Gastrocnemius medialis (tissue), 4 donors: Measurements from ENCODE around the gene MAP2K5. TPM values are rescaled to one million over a fixed set of nuclear protein-coding genes. Genes with fewer than 3 reads are reported as not detected.

ENCODE experiments used
- ATAC-seq, 2 donors: fragments of 150-250 bp; one replicate each; pipeline ENCODE4 v1.9.1; 2016
- DNase-seq, 2 donors: peaks; one replicate each; pipeline ENCODE4 v3.0.0-alpha.2; 2019
- H3K27ac ChIP-seq, 4 donors: fragments of 200-600 bp; sonication (generic); 1 replicate in 1 of 4; 2 replicates in 3 of 4; pipeline ENCODE4 v1.5.1; 2016 to 2018; ENCODE audit warnings: mild to moderate bottlenecking in 2 of 4, moderate library complexity in 1 of 4
- H3K27me3 ChIP-seq, 3 donors: fragments of 200-600 bp; sonication (generic) in 2 of 3; 1 replicate in 1 of 3; 2 replicates in 2 of 3; pipeline versions ENCODE4 v1.5.1 to v1.6.0; 2016 to 2019; ENCODE audit warnings: mild to moderate bottlenecking in 1 of 3, moderate library complexity in 1 of 3
- H3K36me3 ChIP-seq, 2 donors: fragments of 200-600 bp; sonication (generic) in 1 of 2; one replicate each; pipeline ENCODE4 v1.5.1; 2017 to 2018
- H3K4me1 ChIP-seq, 2 donors: fragments of 200-600 bp; sonication (generic) in 1 of 2; one replicate each; pipeline ENCODE4 v1.5.1; 2016 to 2017; ENCODE audit warnings: mild to moderate bottlenecking in 2 of 2
- H3K4me3 ChIP-seq, 4 donors: fragments of 200-600 bp; sonication (generic) in 3 of 4; 1 replicate in 1 of 4; 2 replicates in 3 of 4; pipeline ENCODE4 v1.5.1; 2016 to 2019; ENCODE audit warnings: mild to moderate bottlenecking in 2 of 4
- H3K9me3 ChIP-seq, 3 donors: fragments of 200-600 bp; sonication (generic) in 2 of 3; 1 replicate in 1 of 3; 2 replicates in 2 of 3; pipeline ENCODE4 v1.5.1; 2016 to 2019
- CTCF ChIP-seq, 5 experiments: fragments of 450-650 bp in 3 of 5; fragments of 200-600 bp in 2 of 5; sonication (generic) in 2 of 5; IDR thresholded peaks in 4 of 5; conservative IDR thresholded peaks in 1 of 5; 1 replicate in 4 of 5; 2 replicates in 1 of 5; pipeline ENCODE4 v1.5.1; 2016 to 2019; ENCODE audit warnings: antibody characterized with exemption in 5 of 5, mild to moderate bottlenecking in 3 of 5, moderate library complexity in 3 of 5
- POLR2A ChIP-seq, 2 donors: fragments of 450-650 bp; IDR thresholded peaks; one replicate each; pipeline ENCODE4 v1.6.1; 2017; ENCODE audit warnings: antibody characterized with exemption in 2 of 2, mild to moderate bottlenecking in 2 of 2, moderate library complexity in 2 of 2
- in situ Hi-C, 4 donors: fragments of 200-750 bp; cut with MboI; loops; one replicate each; pipeline versions ENCODE4 v1.15.0 to v1.8.0; 2017; ENCODE audit warnings: low sequenced_read_pairs in 4 of 4
- intact Hi-C: fragments of 100-400 bp; cut with DNase I; formaldehyde crosslinking; loops from one replicate; pipeline ENCODE4 v1.15.1; 2023; ENCODE audit warnings: low total_unique reads
- total RNA-seq, 4 donors: library from RNA; depleted of rRNA; stranded (reverse); fragments of >200 nt; gene quantifications; one replicate each; pipeline versions ENCODE4 v1.1.0 to v1.2.3, GENCODE V29; 2016

MAP2K5 gene
- total RNA-seq, 4 donors from 2014 or later: 5.9 to 6.8 (median 6.4) TPM

- H3K4me1 ChIP-seq: no peaks in the 10 kb centered on the region
- DNase-seq (no peak), ATAC-seq (no peak)
- H3K4me3 ChIP-seq: no peak overlapping the region
- no peaks in the 10 kb centered on the region for H3K9me3 ChIP-seq
- H3K27me3 ChIP-seq: no peaks in the 10 kb centered on the region
- in situ Hi-C loops (no loop called here), intact Hi-C loops (no loop called here)
- H3K27ac ChIP-seq: no peak overlapping the region
- H3K36me3 ChIP-seq: no peaks in the 10 kb centered on the region
- no peak for TF ChIP-seq POLR2A (IDR thresholded peaks at IDR 0.05)
- TF ChIP-seq CTCF (IDR thresholded peaks at IDR 0.05 in 4 of 5, conservative IDR thresholded peaks at IDR 0.05 in 1 of 5): no peak
Measured at GRCh38 chr15:67792250-67792942, 249.9 kb downstream of the MAP2K5 start.

- no peak for ATAC-seq
- Histone ChIP-seq H3K4me3 (no peak overlapping the region), H3K4me1 (no peaks in the 10 kb centered on the region), H3K36me3 (no peaks in the 10 kb centered on the region), H3K27me3 (no peaks in the 10 kb centered on the region), H3K27ac (no peak overlapping the region), H3K9me3 (no peaks in the 10 kb centered on the region)
- intact Hi-C loops (no loop called here), in situ Hi-C loops (no loop called here)
- TF ChIP-seq CTCF (IDR thresholded peaks at IDR 0.05 in 4 of 5, conservative IDR thresholded peaks at IDR 0.05 in 1 of 5) (no peak), POLR2A (IDR thresholded peaks at IDR 0.05) (no peak)
- DNase-seq: no peak
Measured at GRCh38 chr15:67794832-67795574, 252.5 kb downstream of the MAP2K5 start.

- H3K9me3 ChIP-seq: no peaks in the 10 kb centered on the region
- H3K27me3 ChIP-seq: no peaks in the 10 kb centered on the region
- no peaks in the 10 kb centered on the region for H3K36me3 ChIP-seq
- H3K4me3 ChIP-seq: no peak overlapping the region
- no peak overlapping the region for H3K27ac ChIP-seq
- no peaks in the 10 kb centered on the region for H3K4me1 ChIP-seq
- intact Hi-C loops (no loop called here), in situ Hi-C loops (no loop called here)
- TF ChIP-seq CTCF (IDR thresholded peaks at IDR 0.05 in 4 of 5, conservative IDR thresholded peaks at IDR 0.05 in 1 of 5): no peak
- TF ChIP-seq POLR2A (IDR thresholded peaks at IDR 0.05): no peak
- ATAC-seq (no peak), DNase-seq (no peak)
Measured at GRCh38 chr15:67796196-67797127, 254.0 kb downstream of the MAP2K5 start.

GRCh38 chr15:67799801-67800205, 257.3 kb downstream of the MAP2K5 start:
- in situ Hi-C loops (no loop called here), intact Hi-C loops (no loop called here)
- Histone ChIP-seq H3K4me1 (no peaks in the 10 kb centered on the region), H3K27ac (no peak overlapping the region), H3K9me3 (no peaks in the 10 kb centered on the region), H3K27me3 (no peaks in the 10 kb centered on the region), H3K36me3 (no peaks in the 10 kb centered on the region), H3K4me3 (no peak overlapping the region)
- ATAC-seq (no peak), DNase-seq (no peak)
- no peak for TF ChIP-seq CTCF (IDR thresholded peaks at IDR 0.05 in 4 of 5, conservative IDR thresholded peaks at IDR 0.05 in 1 of 5)
- TF ChIP-seq POLR2A (IDR thresholded peaks at IDR 0.05): no peak
